SKM-1 (cell line): ENCODE data around the gene GSTP1.
"Not testable (repeated sequence)": the region's sequence is repeated elsewhere in the genome, so short reads cannot be mapped to it uniquely, and the experiment has no call there.

Experiments used
- DNase-seq: peaks from one replicate; lab custom pipeline; 2025; ENCODE audit not compliant: unreplicated experiment; lab: John Stamatoyannopoulos, UW

The GSTP1 gene

GRCh38 chr11:67562963-67563704, 20.5 kb upstream of the GSTP1 start:
- no peak for DNase-seq

DNA sequence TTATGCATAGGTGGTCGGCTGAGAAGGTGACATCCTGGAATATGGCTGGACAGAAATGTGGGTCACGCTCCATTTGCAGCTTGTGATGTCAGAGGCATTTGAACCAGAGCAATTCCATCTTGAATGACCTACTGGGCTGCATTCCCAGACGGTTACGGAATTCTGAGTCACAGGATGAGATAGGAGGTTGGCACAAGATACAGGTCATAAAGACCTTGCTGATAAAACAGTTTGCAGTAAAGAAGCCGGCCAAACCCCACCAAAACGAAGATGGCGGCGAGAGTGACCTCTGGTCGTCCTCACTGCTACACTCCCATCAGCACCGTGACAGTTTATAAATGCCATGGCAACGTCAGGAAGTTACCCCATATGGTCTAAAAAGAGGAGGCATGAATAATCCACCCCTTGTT, 19.9 kb upstream of the GSTP1 start:
- not testable (repeated sequence) for DNase-seq

- DNase-seq: no peak
Observed at GRCh38 chr11:67564230-67564629, 19.4 kb upstream of the GSTP1 start.

GRCh38 chr11:67571443-67571842, 12.2 kb upstream of the GSTP1 start:
- DNase-seq: no peak

DNA sequence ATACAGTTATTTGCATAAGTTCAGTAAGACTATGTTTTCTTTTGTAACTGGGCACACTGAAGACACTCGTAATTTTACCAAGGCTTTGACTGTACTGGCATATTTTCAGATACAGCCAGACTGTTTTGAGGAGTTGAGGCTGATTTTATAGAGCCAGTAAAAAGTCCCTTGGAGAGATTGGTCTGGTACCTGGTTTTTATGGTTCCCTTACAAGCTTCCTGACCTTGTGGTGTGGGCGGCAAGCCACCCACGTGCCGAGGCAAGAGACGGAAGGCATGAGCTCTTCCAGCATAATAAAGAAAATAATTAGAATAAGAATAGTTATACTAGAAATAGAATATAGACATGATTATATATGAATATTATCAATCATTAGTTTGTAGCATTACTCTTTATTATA, 11.3 kb upstream of the GSTP1 start:
- no peak for DNase-seq

- peak; percentile 39 for DNase-seq
Observed at GRCh38 chr11:67572747-67573419, 10.7 kb upstream of the GSTP1 start.

- DNase-seq: no peak
Observed at GRCh38 chr11:67574938-67575337, 8.7 kb upstream of the GSTP1 start.

- no peak for DNase-seq
Observed at GRCh38 chr11:67576735-67577475, 6.7 kb upstream of the GSTP1 start.

GRCh38 chr11:67577951-67578350, 5.7 kb upstream of the GSTP1 start:
- no peak for DNase-seq

- DNase-seq: no peak
Observed at GRCh38 chr11:67581469-67581868, 2.1 kb upstream of the GSTP1 start.

DNA sequence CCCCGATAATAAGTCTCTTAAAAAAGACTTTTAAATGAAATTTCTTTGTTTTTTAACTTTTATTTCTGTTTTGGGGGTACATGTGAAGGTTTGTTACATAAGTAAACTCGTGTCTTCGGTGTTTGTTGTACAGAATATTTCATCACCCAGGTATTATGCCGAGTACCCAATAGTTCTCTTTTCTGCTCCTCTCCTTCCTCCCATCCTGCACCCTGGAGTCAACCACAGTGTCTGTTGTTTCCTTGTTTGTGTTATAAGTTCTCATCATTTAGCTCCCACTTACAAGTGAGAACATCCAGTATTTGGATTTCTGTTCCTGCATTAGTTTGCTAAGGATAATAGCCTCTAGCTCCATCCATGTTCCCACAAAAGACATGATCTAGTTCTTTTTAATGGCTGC, 1.6 kb upstream of the GSTP1 start:
- DNase-seq: no peak

- peak; percentile 21 for DNase-seq
Observed at GRCh38 chr11:67584205-67584880, 731 bp downstream of the GSTP1 start.

GRCh38 chr11:67584881-67585873, 1.6 kb downstream of the GSTP1 start:
- DNase-seq: no peak

DNA sequence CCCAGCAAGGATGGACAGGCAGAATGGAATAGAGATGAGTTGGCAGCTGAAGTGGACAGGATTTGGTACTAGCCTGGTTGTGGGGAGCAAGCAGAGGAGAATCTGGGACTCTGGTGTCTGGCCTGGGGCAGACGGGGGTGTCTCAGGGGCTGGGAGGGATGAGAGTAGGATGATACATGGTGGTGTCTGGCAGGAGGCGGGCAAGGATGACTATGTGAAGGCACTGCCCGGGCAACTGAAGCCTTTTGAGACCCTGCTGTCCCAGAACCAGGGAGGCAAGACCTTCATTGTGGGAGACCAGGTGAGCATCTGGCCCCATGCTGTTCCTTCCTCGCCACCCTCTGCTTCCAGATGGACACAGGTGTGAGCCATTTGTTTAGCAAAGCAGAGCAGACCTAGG, 2.3 kb downstream of the GSTP1 start:
- no peak for DNase-seq

- no peak for DNase-seq
Observed at GRCh38 chr11:67586568-67587250, 3.1 kb downstream of the GSTP1 start.

DNA sequence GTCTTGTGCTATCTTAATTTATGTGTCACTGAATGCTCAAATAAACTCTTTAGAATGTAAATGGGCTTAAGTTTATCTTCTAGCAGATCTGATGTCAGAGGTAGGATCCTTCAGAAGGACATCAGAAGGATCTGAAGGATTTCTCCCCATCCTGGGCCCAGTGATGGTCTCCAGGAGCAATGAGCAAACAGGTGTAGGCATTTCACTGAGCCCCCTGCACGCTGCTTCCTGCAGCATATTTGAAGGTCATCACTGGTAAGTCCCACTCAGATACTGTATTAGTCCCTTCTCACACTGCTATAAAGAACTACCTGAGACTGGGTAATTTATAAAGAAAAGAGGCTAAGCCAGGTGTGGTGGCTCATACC, 4.5 kb downstream of the GSTP1 start:
- DNase-seq: no peak

DNA sequence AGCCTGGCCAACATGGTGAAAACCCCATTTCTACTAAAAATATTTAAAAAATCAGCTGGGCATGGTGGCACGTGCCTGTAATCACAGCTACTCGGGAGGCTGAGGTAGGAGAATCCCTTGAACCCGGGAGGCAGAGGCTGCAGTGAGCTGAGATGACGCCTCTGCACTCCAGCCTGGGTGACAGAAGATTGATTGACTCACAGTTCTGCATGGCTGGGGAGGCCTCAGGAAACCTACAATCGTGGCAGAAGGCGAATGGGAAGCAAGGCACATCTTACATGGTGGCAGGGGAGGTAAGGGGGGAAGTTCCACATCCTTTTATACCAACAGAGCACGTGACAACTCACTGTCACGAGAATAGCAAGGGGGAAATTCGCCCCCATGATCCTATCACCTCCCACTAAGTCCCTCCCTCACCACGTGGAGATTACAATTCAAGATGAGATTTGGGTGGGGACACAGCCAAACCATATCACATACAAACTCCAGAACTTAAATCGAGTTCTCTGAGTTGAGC, 5.3 kb downstream of the GSTP1 start:
- not testable (repeated sequence) for DNase-seq

DNA sequence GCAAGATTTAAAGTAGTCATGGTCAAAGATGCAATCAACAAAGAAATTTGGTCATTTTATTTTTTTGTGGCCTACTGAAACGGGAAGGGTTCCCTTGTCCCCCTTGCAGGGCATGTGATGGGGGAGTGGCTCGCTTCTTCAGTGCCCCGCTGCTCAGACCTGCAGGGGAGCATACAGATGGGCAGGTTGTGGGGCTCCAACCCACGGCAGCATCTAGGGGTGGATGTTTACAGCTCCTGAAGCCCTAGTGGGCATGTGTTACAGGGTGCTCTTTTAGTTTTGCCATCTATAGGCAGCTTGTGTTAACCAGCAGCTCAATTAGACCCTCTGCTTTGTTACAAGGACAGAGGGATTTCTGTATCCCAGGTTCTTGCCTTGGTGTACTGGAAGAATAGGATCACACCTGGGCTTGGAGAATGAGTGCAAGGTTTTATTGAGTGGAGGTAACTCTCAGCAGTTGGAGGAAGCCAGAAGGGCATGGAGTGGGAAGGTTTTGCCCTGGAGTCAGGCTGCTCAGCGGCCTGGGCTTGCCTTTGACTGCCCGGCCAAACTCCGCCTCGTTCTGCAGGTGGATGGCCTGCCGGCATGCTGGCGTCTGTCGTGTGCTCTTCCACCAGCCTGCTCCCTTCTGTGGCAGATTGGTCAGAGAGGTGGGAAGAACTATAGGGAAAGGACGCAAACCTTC, 9.4 kb downstream of the GSTP1 start:
- DNase-seq: no peak

DNA sequence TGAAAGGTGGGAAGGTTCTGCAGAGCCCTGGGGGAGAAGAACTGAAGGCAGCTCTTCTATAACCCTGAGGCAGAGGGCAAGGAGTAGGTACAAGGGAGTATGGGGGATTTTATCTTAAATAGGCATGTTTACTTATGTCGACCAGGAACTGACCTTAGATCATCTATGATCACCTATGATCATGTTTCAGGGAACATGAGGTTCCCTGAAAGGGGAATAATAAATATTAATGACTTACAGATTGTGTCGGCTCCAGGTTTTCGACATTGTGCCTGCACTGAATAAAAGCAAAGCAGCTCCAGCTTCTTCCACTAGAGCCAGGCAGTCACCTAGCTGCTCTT, 9.9 kb downstream of the GSTP1 start:
- DNase-seq: no peak
